ENCODE measurements around the gene CNOT9.

The CNOT9 gene

DNA sequence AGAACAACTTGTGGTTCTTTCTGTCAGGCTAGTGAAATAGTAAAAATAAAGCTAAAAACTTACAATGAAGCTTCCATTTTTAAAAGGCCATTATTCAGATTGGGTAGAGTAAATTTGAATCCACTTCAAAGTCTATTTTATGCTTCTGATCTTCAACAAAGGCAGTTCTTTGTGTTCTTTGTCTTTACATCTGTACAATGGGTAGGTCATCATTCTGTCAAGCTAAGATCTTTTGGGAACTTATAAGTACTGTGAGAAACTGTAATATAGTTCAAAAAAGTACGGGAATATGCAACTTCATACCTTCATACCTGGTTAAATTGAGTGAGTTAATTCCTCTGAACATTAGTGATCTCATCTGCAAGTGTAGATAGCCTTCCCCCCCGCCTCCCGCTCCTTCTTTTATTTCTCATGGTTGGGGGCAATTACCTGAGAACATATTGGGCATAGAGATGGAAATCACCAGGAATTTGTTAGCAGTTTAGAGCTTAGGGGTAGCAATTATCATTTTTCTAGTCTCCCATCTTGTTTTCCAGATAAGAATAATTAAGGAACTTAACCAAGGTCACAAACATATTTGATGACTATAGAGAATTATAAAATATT lies 9.7 kb downstream of the CNOT9 start:
- no peak for DNase-seq

GRCh38 chr2:218582076-218582475 lies 13.4 kb downstream of the CNOT9 start:
- DNase-seq: no peak

DNA sequence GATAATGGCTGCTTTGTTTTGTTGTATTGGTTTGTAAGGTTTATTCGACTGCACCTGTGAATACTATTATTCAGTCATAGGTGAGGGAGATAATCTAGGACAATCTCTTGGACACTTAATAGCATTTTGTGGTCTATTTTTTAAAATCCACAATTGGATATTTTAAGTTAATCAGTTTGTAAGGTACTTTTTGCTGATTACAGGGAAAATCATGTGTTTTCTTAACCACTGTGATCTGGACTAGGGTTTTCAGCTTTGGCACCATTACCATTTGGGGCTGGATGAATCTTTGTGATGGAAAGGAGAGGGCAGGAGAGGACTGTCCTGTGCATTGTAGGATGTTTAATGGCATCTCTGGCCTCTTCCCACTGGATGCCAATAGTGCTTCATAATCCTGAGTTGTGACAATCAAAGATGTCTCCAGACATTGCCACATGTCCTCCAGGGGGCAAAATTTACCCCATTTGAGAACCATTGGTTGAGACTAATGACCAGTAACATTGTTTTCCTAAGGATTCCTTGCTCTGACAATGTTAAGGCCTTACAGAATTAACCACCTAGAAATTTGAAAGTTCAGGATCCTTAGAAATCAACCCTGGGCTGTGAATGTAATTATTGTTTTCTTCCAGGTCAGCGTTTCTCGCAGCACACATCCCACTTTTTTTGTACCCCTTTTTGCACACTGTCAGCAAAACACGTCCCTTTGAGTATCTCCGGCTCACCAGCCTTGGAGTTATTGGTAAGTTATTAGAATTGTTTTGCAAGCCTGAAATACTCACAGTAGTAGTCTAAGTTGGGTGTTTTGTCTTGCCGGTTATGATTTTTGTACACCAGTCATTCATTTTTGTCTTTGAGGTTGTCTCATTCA lies 15.6 kb downstream of the CNOT9 start:
- DNase-seq: no peak

DNA sequence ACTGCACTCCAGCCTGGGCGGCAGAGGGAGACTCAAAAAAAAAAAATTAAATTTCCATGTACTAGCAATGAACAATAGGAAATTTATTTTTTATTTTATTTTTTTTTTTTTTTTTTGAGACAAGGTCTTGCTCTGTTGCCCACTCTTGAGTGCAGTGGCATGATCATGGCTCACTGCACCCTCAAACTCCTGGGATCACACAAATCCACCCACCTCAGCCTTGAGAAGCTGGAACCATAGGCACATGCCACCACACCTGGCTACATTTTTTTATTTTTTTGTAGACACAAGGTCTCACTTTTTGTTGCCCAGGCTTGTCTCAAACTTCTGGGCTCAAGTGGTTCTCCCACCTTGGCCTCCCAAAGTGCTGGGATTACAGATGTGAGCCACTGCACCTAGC lies 16.9 kb downstream of the CNOT9 start:
- no peak for DNase-seq

DNA sequence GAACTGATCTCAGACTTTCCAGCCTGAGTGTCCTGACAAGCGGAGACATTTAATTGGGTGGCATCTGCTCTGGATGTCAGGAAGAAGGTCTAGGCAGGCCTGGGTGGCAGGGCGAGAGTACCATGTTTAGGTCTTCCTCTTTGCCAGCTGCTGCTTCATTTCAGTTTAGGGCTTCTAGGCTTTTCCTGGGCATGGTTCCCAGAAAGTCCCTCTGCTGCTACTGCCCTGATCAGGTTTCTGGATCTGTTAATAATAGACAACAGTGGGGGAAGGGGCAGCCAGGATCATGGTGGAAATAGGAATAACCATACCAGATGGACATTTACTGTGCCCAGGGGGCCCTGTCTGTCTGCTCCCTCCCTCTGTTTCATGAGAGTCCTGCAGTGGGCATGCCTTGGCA lies 36.8 kb downstream of the CNOT9 start:
- no peak for DNase-seq

GRCh38 chr2:218607436-218608115 lies 38.9 kb downstream of the CNOT9 start, which contains the start of gene PLCD4:
PLCD4 (plus strand) TSS chr2:218607899; CDS start chr2:218615740, 7,841 bp downstream.
- DNase-seq: no peak

DNA sequence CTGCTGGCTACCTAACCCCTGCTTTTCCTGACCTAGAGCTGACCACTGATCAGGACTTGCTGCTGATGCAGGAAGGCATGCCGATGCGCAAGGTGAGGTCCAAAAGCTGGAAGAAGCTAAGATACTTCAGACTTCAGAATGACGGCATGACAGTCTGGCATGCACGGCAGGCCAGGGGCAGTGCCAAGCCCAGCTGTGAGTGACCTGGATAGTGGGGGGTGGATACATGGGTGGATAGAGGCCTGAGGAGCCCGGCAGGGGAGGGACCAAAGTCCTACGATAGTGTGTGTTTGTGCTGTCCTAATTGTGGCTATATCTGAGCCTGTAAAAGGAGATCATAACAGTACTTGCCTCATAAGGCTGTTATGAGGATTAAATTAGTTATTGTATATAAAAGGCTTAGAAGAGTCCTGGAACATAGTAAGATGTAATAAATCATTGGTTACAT lies 47.3 kb downstream of the CNOT9 start:
- no peak for DNase-seq

DNA sequence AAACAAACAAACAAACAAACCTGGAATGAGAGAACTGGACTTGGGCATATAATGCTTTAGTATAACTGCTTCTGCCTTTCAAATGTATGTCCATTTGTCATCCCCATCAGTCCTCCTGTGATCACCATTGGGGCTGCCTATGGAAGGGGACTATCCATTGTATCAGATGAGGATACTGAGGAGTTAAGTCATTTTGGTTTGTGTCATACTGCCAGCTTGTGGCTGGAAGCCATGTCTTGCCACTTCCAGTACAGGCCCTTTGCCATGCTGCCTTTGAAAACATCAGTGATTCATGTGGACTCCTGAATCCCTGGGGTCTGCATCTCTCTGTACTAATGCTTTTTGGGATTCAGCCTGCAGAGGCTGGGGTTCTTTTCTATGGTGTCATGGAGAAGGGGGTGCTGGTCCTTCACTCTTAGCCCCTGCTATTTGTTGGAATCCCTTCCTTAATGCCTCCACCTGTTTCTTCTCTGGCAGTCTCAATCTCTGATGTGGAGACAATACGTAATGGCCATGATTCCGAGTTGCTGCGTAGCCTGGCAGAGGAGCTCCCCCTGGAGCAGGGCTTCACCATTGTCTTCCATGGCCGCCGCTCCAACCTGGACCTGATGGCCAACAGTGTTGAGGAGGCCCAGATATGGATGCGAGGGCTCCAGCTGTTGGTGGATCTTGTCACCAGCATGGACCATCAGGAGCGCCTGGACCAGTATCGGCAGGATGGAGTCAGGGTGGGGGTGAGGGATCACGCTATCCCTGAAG lies 49.6 kb downstream of the CNOT9 start:
- DNase-seq: no peak

GRCh38 chr2:218621007-218621406 lies 52.4 kb downstream of the CNOT9 start:
- DNase-seq: no peak

- DNase-seq: no peak
Observed at GRCh38 chr2:218622606-218623365, 54.1 kb downstream of the CNOT9 start.

- DNase-seq: no peak
Observed at GRCh38 chr2:218623366-218623705, 54.7 kb downstream of the CNOT9 start.

GRCh38 chr2:218626369-218626768 lies 57.7 kb downstream of the CNOT9 start:
- DNase-seq: no peak

DNA sequence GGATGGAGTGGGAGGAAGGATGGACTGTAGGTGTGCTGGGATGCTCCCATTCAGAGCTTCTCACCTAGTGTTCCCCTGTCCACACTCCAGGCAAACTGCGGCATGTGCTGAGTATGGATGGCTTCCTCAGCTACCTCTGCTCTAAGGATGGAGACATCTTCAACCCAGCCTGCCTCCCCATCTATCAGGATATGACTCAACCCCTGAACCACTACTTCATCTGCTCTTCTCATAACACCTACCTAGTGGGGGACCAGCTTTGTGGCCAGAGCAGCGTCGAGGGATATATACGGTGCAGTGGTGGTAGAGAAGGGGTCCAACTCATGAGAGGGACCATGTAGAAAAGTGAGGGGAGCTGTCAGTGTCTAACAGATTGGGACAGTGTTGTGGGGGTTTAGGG lies 59.3 kb downstream of the CNOT9 start:
- no peak for DNase-seq

DNA sequence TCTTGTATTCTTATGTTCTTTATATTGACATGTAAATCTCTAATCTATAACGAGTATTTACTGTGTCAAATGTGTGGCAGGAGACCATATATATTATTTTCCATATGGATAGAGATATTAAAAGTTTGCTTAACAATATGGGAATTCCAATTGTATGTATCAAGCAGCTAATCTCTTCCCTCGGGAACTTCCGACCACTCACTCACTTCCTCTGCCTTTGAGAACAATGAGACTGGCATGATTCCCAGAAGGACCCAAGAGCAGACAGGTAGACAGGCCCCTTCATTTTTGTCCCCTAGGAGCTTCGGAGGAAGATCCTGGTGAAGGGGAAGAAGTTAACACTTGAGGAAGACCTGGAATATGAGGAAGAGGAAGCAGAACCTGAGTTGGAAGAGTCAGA lies 63.2 kb downstream of the CNOT9 start:
- no peak for DNase-seq

- no peak for DNase-seq
Observed at GRCh38 chr2:218635719-218636118, 67.1 kb downstream of the CNOT9 start.

DNA sequence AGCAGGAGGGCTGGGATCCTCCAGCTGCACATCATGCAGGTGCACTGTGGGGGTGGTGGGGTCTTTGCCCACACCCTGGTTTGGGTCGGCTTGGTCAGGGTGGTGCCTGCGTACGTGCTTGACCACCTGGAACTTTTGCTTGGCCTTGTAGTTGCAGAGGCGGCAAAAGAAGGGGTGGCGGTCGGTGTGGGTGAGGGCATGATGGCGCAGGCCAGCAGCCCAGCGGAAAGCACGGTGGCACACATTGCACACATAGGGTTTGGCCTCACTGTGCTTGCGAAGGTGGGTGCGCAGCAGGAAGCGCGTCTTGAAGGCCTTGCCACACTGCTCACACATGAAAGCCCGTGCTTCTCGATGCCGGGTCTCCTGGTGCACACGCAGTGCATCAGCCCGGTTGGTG lies 69.7 kb downstream of the CNOT9 start:
- no peak for DNase-seq

DNA sequence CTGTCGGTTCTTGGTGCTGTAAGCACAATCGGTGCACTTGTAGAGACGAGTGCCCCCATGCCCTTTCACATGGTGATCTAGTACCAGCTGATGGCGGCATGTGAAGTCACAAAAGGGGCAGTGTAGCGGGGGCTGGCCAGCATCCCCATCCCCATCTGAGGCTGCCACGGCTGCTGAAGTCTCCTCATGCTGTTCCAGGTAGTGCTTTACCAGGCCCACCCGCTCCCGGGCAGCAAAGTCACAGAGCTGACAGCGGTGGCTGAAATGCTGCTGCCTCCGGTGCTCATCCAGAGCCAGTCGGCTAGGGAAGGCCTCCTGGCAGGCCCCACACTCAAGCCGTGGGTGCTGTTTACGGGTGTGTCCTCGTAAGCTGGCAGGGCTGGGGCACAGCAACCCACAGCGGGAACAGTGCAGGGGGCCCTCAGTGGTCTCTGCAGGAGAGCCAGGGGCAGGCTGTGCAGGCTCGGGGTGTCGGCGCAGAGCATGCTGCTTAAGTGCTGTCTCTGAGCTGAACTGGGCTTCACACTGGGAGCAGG lies 73.5 kb downstream of the CNOT9 start:
- no peak for DNase-seq

GRCh38 chr2:218642786-218643185 lies 74.1 kb downstream of the CNOT9 start:
- DNase-seq: no peak

DNA sequence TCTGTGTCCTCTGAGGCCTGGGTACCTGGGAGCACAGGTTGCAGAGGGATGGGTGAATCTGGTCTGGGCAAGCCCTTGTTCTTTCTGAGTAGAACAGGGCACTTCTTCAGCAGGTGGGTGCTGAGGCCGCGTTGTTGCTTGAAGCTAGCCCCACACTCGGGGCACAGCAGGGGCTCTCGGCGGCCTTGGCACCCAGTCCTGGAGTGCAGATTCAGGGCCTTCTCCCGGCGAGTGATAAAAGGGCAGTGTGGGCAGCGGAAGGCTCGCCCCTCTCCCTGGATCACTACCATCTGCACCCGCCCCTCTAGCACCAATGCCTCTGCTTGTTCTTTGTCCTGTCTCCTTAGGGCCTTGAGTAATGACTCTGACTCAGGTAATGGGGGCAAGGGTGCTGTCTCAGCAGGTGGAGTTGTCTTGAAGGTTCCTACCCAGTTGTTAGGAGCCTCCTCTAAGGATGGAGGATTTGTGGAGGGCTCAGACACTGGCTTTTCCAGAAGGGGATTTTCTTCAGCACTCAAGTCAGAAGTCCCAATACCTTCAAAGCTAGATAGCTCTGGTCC lies 75.2 kb downstream of the CNOT9 start:
- DNase-seq: no peak

DNA sequence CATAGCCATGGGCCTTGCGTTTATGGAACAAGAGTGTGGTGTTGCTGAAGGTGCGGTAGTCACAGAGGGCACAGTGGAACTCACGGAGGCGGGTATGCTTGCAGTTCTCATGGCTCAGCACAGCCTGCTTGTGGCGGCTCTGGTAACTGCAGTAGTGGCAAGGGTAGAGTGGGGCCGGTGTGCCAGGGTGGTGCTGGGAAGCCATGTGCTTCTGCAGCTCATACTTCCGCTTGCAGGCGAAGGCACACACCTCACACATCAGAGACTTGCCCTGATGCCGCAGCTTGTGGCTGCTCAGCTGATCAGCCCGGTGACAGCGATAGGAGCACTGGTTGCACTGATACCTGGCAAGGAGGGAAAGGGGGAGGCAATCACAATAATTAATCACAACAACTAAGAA lies 76.1 kb downstream of the CNOT9 start:
- no peak for DNase-seq

- DNase-seq: no peak
Observed at GRCh38 chr2:218645126-218645525, 76.5 kb downstream of the CNOT9 start.

Measured in CD4-positive, alpha-beta T cell treated with Interleukin-15 for 1 hour (primary cell).